ENCODE measurements around the gene RANBP9.

The RANBP9 gene

DNA sequence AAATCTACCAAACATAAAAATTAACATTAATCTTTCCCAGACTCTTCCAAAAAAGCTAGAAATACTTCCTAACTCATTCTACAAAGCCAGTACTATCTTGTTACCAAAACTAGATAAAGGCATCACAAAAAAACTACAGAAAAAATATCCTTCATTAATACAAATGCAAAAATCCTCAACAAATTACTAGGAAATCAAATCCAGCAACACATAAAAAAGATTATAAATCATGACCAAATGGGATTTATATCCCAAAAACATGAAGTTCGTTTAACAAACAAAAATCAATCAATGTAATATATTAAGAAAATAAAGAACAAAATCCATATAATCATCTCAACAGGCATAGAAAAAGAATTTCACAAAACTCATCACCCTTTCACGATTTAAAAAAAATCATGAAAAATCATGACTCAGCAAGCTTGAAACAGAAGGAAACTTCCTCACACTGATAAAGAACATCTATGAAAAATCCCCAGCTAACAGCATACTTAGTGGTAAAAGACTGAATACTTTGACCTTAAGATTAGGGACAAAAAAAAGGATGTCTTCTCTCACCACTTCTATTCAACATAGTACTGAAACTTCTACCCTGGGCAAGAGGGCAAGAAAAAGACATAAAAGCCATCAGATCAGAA, 43.2 kb downstream of the RANBP9 start:
- WGBS (ENCODE audit: insufficient coverage, insufficient read length), result no CpG with 5 or more reads among the region's 2 CpGs
- no peak overlapping the region for H3K4me3 ChIP-seq (ENCODE audit: low read length)
- no peak overlapping the region for H3K27ac ChIP-seq (ENCODE audit: low read length)
- H3K9me3 ChIP-seq (ENCODE audit: control insufficient read depth, insufficient read depth, low read length), result no peaks in the 10 kb centered on the region
- H3K4me1 ChIP-seq (ENCODE audit: control insufficient read depth, insufficient read depth, low read length), result 0 out of 2 replicates have a peak, but pooled peaks cover 2% of the 10 kb centered on the region
- H3K27me3 ChIP-seq (ENCODE audit: control insufficient read depth, insufficient read depth, low read length), result no peaks in the 10 kb centered on the region
- no peak for DNase-seq (ENCODE audit: low read depth, low spot score)
- no peaks in the 10 kb centered on the region for H3K36me3 ChIP-seq (ENCODE audit: control insufficient read depth, insufficient read depth, low read length)

GRCh38 chr6:13667655-13668054, 44.0 kb downstream of the RANBP9 start:
- H3K27ac ChIP-seq (ENCODE audit: low read length), result no peak overlapping the region
- no peaks in the 10 kb centered on the region for H3K36me3 ChIP-seq (ENCODE audit: control insufficient read depth, insufficient read depth, low read length)
- no peak for DNase-seq (ENCODE audit: low read depth, low spot score)
- H3K4me1 ChIP-seq (ENCODE audit: control insufficient read depth, insufficient read depth, low read length), result 0 out of 2 replicates have a peak, but pooled peaks cover 2% of the 10 kb centered on the region
- 100% methylated on average over 2 of the region's 2 CpGs for WGBS (ENCODE audit: insufficient coverage, insufficient read length)
- no peaks in the 10 kb centered on the region for H3K9me3 ChIP-seq (ENCODE audit: control insufficient read depth, insufficient read depth, low read length)
- no peak overlapping the region for H3K4me3 ChIP-seq (ENCODE audit: low read length)
- H3K27me3 ChIP-seq (ENCODE audit: control insufficient read depth, insufficient read depth, low read length), result no peaks in the 10 kb centered on the region

- Histone ChIP-seq H3K4me1 (ENCODE audit: control insufficient read depth, insufficient read depth, low read length) (0 out of 2 replicates have a peak, but pooled peaks cover 2% of the 10 kb centered on the region), H3K36me3 (ENCODE audit: control insufficient read depth, insufficient read depth, low read length) (no peaks in the 10 kb centered on the region), H3K4me3 (ENCODE audit: low read length) (no peak overlapping the region), H3K27ac (ENCODE audit: low read length) (no peak overlapping the region), H3K9me3 (ENCODE audit: control insufficient read depth, insufficient read depth, low read length) (no peaks in the 10 kb centered on the region), H3K27me3 (ENCODE audit: control insufficient read depth, insufficient read depth, low read length) (no peaks in the 10 kb centered on the region)
- no CpG with 5 or more reads among the region's 8 CpGs for WGBS (ENCODE audit: insufficient coverage, insufficient read length)
- DNase-seq (ENCODE audit: low read depth, low spot score), result no peak
Measured at GRCh38 chr6:13666194-13667105, 45.2 kb downstream of the RANBP9 start.

GRCh38 chr6:13664703-13665352, 46.8 kb downstream of the RANBP9 start:
- Histone ChIP-seq H3K4me3 (ENCODE audit: low read length) (no peak overlapping the region), H3K36me3 (ENCODE audit: control insufficient read depth, insufficient read depth, low read length) (no peaks in the 10 kb centered on the region), H3K9me3 (ENCODE audit: control insufficient read depth, insufficient read depth, low read length) (no peaks in the 10 kb centered on the region), H3K27ac (ENCODE audit: low read length) (no peak overlapping the region), H3K4me1 (ENCODE audit: control insufficient read depth, insufficient read depth, low read length) (no peaks in the 10 kb centered on the region), H3K27me3 (ENCODE audit: control insufficient read depth, insufficient read depth, low read length) (no peaks in the 10 kb centered on the region)
- no peak for DNase-seq (ENCODE audit: low read depth, low spot score)

DNA sequence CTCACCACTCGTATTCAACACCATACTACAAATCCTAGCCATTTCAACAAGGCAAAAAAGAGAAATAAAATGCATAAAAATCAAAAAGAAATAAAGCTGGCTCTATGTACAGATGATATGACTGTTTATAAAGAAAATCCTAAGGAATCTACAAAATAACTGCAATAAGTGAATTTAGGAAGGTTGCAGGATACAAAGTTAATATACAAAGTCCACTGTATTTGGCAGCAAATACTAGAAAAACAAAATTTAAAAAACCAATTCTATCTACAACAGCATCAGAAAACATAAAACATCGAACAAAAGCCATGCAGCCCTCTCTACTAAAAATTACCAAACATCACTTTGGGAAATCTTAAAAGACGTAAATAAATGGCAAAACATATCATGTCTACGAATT, 47.6 kb downstream of the RANBP9 start:
- 100% methylated on average over 1 of the region's 4 CpGs for WGBS (ENCODE audit: insufficient coverage, insufficient read length)
- Histone ChIP-seq H3K4me1 (ENCODE audit: control insufficient read depth, insufficient read depth, low read length) (no peaks in the 10 kb centered on the region), H3K27me3 (ENCODE audit: control insufficient read depth, insufficient read depth, low read length) (no peaks in the 10 kb centered on the region), H3K27ac (ENCODE audit: low read length) (no peak overlapping the region), H3K4me3 (ENCODE audit: low read length) (no peak overlapping the region), H3K36me3 (ENCODE audit: control insufficient read depth, insufficient read depth, low read length) (no peaks in the 10 kb centered on the region), H3K9me3 (ENCODE audit: control insufficient read depth, insufficient read depth, low read length) (no peaks in the 10 kb centered on the region)
- no peak for DNase-seq (ENCODE audit: low read depth, low spot score)

DNA sequence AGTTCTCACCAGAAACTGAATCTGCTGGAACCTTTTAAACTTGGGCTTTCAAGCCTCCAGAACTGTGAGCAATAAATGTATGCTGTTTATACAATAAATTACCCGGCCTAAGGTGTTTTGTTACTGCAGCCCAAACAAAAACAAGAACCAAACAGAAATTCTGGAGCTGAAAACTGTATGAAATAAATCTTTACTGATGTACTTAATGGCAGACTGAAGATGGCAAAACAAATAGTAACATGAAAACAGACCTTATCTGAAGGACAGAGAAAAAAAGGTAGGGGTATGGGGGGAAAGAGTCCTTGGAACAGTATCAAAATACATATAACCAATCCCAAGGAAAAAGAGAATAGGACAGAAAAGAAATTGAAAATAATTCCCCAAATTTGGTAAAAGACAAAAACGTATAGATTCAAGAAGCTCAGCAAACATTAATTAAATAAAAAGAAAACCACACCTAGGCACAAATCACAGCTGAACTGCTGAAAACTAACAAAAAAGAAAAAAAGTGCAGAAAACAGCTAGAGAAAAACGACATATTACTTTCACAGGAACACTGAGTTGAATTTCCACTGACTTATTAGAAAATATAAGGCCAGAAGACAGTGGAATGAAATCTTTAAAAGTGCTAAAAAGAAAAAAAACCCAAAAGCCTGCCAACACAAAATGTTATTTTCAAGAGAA, 48.8 kb downstream of the RANBP9 start:
- no peak for DNase-seq (ENCODE audit: low read depth, low spot score)
- Histone ChIP-seq H3K36me3 (ENCODE audit: control insufficient read depth, insufficient read depth, low read length) (no peaks in the 10 kb centered on the region), H3K27me3 (ENCODE audit: control insufficient read depth, insufficient read depth, low read length) (no peaks in the 10 kb centered on the region), H3K9me3 (ENCODE audit: control insufficient read depth, insufficient read depth, low read length) (no peaks in the 10 kb centered on the region), H3K27ac (ENCODE audit: low read length) (no peak overlapping the region), H3K4me3 (ENCODE audit: low read length) (no peak overlapping the region), H3K4me1 (ENCODE audit: control insufficient read depth, insufficient read depth, low read length) (no peaks in the 10 kb centered on the region)
- no CpG with 5 or more reads among the region's 3 CpGs for WGBS (ENCODE audit: insufficient coverage, insufficient read length)

GRCh38 chr6:13661647-13662046, 50.0 kb downstream of the RANBP9 start:
- no peaks in the 10 kb centered on the region for H3K36me3 ChIP-seq (ENCODE audit: control insufficient read depth, insufficient read depth, low read length)
- no peaks in the 10 kb centered on the region for H3K4me1 ChIP-seq (ENCODE audit: control insufficient read depth, insufficient read depth, low read length)
- H3K9me3 ChIP-seq (ENCODE audit: control insufficient read depth, insufficient read depth, low read length), result no peaks in the 10 kb centered on the region
- DNase-seq (ENCODE audit: low read depth, low spot score), result no peak
- no peak overlapping the region for H3K4me3 ChIP-seq (ENCODE audit: low read length)
- no peaks in the 10 kb centered on the region for H3K27me3 ChIP-seq (ENCODE audit: control insufficient read depth, insufficient read depth, low read length)
- WGBS (ENCODE audit: insufficient coverage, insufficient read length), result no CpG with 5 or more reads among the region's 2 CpGs
- H3K27ac ChIP-seq (ENCODE audit: low read length), result no peak overlapping the region

DNA sequence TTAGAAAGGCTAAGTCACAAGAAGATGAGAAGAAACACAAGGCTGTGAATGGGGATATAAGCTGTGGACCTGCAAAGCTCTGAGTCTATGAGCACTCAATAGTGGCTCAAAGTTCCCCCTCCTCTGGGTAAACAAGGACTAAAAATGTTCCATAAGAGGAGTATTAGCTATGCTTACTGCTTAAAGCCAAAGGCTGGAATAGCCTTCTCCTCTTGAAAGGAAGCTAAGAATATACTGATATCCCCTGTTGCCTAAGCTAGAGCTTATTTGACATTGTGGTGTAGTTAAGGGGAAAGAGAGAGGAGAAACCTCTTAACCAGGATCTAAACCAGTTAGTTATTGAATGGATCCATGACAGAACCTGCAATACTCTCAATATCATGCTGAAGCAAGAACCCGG, 50.7 kb downstream of the RANBP9 start:
- DNase-seq (ENCODE audit: low read depth, low spot score), result no peak
- Histone ChIP-seq H3K36me3 (ENCODE audit: control insufficient read depth, insufficient read depth, low read length) (no peaks in the 10 kb centered on the region), H3K4me1 (ENCODE audit: control insufficient read depth, insufficient read depth, low read length) (no peaks in the 10 kb centered on the region), H3K27ac (ENCODE audit: low read length) (no peak overlapping the region), H3K27me3 (ENCODE audit: control insufficient read depth, insufficient read depth, low read length) (no peaks in the 10 kb centered on the region), H3K4me3 (ENCODE audit: low read length) (no peak overlapping the region), H3K9me3 (ENCODE audit: control insufficient read depth, insufficient read depth, low read length) (no peaks in the 10 kb centered on the region)
- no CpG with 5 or more reads among the region's 1 CpG for WGBS (ENCODE audit: insufficient coverage, insufficient read length)

DNA sequence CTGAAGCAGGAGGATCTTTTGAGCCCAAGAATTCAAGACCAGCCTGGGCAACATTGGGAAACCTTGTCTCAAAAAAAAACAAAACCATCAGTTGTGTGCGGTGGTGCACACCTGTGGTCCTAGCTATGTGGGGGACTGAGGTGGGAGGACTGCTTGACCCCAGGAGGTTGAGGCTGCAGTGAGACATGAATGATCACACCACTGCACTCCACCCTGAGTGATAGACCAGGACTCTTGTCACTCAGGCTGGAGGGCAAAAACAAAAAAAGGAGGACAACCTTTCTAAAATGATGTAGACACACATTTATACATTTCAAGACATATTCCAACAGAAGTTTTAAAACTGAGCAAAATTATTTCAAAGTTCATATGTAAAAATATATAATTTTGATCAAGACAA, 51.4 kb downstream of the RANBP9 start:
- Histone ChIP-seq H3K9me3 (ENCODE audit: control insufficient read depth, insufficient read depth, low read length) (no peaks in the 10 kb centered on the region), H3K36me3 (ENCODE audit: control insufficient read depth, insufficient read depth, low read length) (no peaks in the 10 kb centered on the region), H3K4me1 (ENCODE audit: control insufficient read depth, insufficient read depth, low read length) (no peaks in the 10 kb centered on the region), H3K4me3 (ENCODE audit: low read length) (no peak overlapping the region), H3K27ac (ENCODE audit: low read length) (no peak overlapping the region), H3K27me3 (ENCODE audit: control insufficient read depth, insufficient read depth, low read length) (no peaks in the 10 kb centered on the region)
- no peak for DNase-seq (ENCODE audit: low read depth, low spot score)
- no CpG with 5 or more reads among the region's 1 CpG for WGBS (ENCODE audit: insufficient coverage, insufficient read length)

DNA sequence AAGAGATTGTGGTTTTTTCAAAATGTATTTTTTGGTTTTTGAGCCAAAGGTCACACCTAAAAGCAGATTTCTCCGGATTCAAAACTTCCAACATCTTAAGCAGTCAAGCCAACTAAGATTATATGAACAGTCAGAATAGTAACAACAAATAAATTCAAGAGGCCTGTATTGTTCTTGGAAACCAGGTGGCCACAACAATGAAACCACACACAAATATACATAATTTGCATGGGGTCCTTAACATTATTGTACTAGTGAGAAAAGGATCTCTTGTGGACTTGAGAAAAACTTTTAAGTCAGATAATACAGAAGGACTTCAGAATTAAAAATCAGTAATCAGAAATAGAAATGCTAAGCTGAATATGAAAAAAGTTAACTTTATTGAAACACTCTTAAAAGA, 55.9 kb downstream of the RANBP9 start:
- no CpG with 5 or more reads among the region's 1 CpG for WGBS (ENCODE audit: insufficient coverage, insufficient read length)
- no peak for DNase-seq (ENCODE audit: low read depth, low spot score)
- Histone ChIP-seq H3K9me3 (ENCODE audit: control insufficient read depth, insufficient read depth, low read length) (no peaks in the 10 kb centered on the region), H3K4me1 (ENCODE audit: control insufficient read depth, insufficient read depth, low read length) (no peaks in the 10 kb centered on the region), H3K36me3 (ENCODE audit: control insufficient read depth, insufficient read depth, low read length) (no peaks in the 10 kb centered on the region), H3K4me3 (ENCODE audit: low read length) (no peak overlapping the region), H3K27me3 (ENCODE audit: control insufficient read depth, insufficient read depth, low read length) (no peaks in the 10 kb centered on the region), H3K27ac (ENCODE audit: low read length) (no peak overlapping the region)

Measured in iPS DF 6.9 (cell line).